ENCODE measurements around the gene ALDH2.

GRCh38 chr12:111773801-111774551, 7.2 kb downstream of the ALDH2 start:
- TF ChIP-seq, protein P1, sequence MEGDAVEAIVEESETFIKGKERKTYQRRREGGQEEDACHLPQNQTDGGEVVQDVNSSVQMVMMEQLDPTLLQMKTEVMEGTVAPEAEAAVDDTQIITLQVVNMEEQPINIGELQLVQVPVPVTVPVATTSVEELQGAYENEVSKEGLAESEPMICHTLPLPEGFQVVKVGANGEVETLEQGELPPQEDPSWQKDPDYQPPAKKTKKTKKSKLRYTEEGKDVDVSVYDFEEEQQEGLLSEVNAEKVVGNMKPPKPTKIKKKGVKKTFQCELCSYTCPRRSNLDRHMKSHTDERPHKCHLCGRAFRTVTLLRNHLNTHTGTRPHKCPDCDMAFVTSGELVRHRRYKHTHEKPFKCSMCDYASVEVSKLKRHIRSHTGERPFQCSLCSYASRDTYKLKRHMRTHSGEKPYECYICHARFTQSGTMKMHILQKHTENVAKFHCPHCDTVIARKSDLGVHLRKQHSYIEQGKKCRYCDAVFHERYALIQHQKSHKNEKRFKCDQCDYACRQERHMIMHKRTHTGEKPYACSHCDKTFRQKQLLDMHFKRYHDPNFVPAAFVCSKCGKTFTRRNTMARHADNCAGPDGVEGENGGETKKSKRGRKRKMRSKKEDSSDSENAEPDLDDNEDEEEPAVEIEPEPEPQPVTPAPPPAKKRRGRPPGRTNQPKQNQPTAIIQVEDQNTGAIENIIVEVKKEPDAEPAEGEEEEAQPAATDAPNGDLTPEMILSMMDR (IDR thresholded peaks at IDR 0.05; ENCODE audit: low read length): no peak
- no peak for TF ChIP-seq EZH2 (IDR thresholded peaks at IDR 0.05; ENCODE audit: borderline replicate concordance, low read length)
